ENCODE results near the gene SLC7A10.
"Not testable (repeated sequence)": the region's sequence is repeated elsewhere in the genome, so short reads cannot be mapped to it uniquely, and the experiment has no call there.

SLC7A10 gene

DNA sequence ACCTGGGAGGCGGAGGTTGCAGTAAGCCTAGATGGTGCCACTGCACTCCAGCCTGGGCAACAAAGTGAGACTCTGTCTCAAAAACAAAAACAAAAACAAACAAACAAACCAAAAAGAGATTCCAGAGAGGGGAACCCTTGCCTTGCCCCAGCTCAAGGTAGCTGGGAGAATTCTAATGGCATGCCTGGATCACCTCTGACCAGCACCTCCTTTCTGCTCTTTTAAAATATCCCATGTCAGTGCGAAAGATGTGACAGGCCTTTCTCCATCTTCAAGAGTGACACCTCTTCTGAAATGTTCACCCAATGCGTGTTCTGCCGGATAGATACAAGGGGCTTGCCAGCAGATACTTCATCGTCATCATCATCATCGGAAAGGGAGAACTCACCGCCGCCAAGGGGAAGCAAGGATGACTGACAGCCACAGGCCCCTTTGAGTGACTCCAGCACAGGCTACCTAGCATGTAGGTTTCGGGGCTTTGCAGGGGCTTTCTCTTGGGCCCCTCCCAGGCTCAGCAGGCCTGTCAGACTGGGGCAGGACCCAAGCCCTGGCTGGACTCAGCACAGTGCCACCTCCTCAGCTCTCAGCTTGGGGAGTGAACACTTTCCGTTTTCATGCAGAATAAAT is 50.4 kb downstream of the SLC7A10 start:
- DNase-seq (ENCODE audit: low read depth) = no peak

DNA sequence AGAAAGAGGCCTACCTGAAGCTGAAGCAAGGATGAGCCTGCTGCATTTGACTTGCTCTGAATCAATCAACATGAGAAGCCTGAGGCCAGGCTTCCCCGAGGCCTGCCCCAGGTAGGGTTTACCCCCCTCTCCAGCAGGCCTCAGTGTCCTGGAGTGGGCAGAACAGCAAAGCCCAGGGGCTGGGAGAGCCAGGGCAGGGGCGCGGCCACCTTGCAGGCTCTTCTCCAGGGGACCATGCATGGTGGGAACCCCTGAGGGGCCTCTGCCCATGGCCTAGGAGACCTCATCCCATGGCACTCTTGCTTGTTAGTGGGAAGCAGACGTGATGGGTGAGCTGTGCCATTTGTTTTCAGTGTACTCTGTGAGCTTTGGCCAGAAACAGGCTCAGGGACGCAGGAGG is 51.5 kb downstream of the SLC7A10 start:
- DNase-seq (ENCODE audit: low read depth) = no peak

DNA sequence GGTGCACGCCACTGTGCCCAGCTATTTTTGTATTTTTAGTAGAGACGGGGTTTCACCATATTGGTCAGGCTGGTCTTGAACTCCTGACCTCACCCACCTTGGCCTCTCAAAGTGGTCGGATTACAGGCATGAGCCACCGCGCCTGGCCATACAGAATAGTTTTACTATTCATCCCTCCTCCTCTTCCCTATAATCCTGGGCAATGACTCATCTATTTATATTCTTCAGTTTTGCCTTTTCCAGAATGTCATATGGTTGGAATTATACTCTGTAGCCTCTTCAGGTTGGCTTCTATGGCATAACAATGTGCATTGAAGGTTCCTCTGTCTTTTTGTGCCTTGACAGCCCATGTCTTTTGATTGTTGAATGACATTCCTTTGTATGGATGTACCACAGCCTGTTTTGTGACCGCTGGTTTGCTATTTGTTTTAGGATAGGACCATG is 53.7 kb downstream of the SLC7A10 start:
- DNase-seq (ENCODE audit: low read depth) = no peak

DNA sequence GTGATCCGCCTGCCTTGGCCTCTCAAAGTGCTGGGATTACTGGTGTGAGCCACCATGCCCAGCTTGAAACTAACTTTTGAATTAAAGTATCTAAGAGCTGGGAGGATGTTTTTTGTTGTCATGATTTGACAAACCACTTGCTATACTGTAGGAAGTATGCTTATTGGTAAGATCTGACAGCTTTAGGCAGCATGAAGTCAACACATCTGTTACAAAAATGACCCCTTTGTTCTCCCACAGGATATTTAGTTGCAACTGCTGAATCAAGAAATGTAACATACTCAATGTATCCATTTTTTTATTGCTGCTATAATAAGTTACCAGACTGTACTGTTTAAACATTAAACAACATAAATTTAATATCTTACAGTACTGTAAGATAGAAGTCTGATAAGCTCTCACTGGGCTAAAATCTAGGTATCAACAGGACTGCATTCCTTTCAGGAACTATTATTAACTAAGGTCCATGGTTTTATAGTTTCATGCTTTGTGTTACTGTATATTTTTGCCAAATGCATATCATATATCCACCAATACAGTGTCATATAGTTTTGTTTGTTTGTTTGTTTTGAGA is 54.3 kb downstream of the SLC7A10 start:
- no peak for DNase-seq (ENCODE audit: low read depth)

DNA sequence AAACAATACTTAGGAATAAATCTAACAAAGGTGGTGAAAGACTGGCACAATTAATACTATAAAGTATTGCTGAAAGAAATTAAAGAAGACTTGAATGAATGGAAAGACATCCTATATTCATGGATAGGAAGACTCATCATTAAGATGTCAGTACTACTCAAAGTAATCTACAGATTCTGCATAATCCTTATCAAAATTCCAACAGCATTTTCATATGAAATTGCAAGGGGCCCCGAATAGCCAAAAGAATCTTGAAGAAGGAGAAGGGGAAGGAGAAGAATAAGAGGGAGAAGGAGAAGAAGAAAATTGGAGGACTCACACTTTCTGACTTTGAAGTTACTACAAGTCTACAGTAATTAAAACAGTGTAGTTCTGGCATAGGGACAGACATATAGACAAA is 57.1 kb downstream of the SLC7A10 start:
- DNase-seq (ENCODE audit: low read depth) = no peak

DNA sequence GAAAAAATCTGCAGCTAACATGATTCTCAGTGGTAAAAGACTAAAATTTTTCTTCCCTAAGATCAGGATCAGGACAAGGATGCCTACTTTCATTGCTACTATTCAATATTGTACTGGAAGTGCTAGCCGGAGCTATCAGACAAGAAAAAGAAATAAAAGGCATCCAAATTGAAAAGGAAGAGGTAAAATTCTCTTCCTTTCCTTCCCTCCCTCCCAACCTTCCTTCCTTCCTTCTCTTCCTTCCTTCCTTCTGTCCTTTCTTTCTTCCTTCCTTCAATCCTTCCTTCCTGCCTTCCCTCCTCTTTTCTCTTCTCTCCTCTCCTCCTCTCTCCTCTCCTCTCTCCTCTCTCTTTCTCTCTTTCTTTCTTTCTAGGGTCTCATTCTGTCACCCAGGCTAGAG is 58.2 kb downstream of the SLC7A10 start:
- no peak for DNase-seq (ENCODE audit: low read depth)

DNA sequence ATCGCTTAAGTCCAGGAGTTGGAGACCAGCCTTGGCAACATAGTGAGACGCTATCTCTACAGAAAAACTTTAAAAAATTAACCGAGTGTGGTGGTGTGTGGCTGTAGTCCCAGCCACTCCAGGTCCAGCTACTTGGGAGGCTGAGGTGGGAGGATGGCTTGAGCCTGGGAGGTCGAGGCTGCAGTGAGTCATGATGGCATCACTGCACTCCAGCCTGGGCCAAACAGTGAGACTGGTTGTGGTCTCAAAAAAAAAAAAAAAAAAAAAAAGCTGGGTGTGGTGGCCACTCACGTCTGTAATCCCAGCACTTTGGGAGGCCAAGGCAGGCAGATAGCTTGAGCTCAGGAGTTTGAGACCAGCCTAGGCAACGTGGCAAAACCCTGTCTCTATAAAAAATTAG is 59.6 kb downstream of the SLC7A10 start:
- not testable (repeated sequence) for DNase-seq (ENCODE audit: low read depth)

DNA sequence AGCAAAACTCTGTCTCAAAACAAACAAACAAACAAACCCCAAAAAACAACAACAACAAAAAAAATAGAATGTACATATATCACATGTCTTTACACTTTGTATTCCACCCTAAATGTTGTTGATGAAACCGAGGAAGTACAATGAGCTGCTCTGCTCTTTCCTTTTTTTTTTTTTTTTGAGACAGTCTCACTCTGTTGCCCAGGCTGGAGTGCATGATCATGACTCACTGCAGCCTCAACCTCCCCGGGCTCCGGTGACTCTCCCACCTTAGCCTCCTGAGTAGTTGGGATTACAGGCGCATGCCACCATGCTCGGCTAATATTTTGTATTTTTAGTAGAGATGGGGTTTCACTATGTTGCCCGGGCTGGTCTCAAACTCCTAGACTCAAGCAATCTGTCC is 62.2 kb downstream of the SLC7A10 start:
- no peak for DNase-seq (ENCODE audit: low read depth)

DNA sequence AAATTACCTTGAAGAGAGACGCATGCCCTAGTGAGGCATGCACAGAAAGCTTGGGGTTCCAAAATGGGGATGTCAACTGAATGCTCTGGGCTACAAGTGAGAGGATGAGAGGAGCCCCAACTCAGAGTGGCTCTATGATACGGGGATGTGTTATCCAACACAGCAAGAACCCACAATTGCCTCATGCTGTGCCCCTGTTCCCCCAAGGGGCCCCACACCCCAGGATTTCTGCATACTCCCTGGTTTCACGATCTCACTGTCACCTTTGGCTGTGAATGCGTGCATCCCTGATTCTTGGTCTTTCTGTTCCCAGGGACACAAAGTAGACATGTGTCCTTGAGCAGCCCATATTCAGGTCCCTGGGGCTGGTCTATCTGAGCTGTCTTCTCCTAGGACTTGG is 64.4 kb downstream of the SLC7A10 start:
- no peak for DNase-seq (ENCODE audit: low read depth)

DNA sequence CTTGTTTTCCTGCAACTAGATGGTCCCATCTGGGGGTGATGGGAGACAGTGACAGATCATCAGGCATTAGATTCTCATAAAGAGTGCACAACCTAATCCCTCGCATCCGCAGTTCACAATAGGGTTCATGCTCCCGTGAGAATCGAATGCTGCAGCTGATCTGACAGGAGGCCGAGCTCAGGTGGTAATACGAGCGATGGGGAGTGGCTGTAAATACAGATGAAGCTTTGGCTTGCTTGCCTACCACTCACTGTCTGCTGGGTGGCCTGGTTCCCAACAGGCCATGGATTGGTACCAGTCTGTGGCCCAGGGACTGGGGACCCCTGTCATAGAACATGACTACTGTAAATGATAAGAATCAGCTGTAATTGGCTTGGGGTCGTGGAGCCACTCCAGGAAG is 65.8 kb downstream of the SLC7A10 start:
- no peak for DNase-seq (ENCODE audit: low read depth)

DNA sequence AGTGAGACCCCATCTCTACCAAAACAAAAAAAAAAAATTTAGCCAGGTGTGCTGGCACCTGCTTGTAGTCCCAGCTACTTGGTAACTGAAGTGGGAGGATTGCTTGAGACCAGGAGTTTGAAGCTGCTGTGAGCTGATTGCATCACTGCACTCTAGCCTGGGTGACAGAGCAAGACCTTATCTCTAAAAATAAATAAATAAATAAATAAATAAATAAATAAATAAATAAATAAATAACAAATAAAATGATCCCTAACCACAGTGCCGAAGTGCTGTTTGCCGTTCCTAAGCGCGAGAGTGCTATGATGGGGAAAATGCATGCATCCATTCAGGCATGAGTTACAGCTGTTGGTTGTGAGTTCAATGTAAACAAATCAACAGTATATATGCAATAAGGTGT is 66.5 kb downstream of the SLC7A10 start:
- no peak for DNase-seq (ENCODE audit: low read depth)
